Neural progenitor cell (in vitro differentiated cells): Measurements from ENCODE around the gene CMYA5.

Experiments used
- EZH2 ChIP-seq: fragments of 200-600 bp; sonication (generic); IDR thresholded peaks from 2 replicates; pipeline ENCODE4 v1.6.1; 2017; ENCODE audit warnings: antibody characterized with exemption, mild to moderate bottlenecking, moderate library complexity
- EZH2phosphoT487 ChIP-seq: fragments of 200-600 bp; sonication (generic); IDR thresholded peaks from 2 replicates; pipeline ENCODE4 v1.6.1; 2017; ENCODE audit warnings: antibody characterized with exemption
- TF ChIP-seq, protein P1 (sequence below): fragments of 200-600 bp; sonication (generic); IDR thresholded peaks from 2 replicates; pipeline ENCODE4 v1.5.1; 2017; ENCODE audit warnings: antibody characterized with exemption, mild to moderate bottlenecking

DNA sequence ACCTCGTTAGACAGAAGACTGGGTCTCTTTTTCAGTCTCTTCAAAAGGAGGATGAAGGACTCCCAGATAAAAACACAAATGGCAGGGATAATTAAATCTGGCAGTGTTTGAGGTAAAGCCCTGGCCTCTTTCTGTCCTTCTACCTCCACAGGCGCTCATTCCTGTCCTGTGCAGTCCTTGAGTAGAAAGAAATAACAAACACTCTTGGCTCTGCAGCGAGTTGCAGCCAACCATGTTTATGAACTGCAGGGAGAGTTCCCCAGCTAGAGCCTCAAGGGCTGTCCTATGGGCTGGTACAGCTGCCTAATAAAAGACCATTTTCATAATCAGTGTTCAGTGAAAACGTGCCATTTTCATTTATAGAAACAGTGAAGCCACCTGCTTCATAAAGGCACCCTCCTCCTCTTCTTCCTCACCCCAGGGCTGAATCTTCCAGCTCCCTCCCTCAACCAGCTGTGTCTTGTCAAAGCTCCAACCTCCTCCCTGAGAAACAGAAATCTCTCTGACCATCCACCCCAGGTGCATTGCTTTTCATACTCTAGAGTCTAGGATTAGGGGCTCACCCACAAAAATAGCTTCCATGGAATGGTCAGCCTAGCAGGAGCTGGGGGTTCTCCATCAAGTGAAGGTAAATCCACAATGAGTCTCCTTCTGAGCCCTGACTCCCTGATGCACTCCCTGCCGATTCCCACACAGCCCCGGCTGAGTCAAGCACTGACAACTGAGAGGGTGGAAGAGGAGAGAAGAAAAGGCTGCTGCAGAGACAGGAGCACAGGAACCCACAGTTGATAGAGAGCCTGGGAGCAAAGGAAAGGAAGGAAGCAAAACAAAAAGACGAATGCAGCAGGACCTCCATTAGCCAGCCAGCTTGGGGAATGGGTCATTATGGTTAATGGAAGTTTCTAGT, 150.7 kb downstream of the CMYA5 start:
- TF ChIP-seq, protein P1, sequence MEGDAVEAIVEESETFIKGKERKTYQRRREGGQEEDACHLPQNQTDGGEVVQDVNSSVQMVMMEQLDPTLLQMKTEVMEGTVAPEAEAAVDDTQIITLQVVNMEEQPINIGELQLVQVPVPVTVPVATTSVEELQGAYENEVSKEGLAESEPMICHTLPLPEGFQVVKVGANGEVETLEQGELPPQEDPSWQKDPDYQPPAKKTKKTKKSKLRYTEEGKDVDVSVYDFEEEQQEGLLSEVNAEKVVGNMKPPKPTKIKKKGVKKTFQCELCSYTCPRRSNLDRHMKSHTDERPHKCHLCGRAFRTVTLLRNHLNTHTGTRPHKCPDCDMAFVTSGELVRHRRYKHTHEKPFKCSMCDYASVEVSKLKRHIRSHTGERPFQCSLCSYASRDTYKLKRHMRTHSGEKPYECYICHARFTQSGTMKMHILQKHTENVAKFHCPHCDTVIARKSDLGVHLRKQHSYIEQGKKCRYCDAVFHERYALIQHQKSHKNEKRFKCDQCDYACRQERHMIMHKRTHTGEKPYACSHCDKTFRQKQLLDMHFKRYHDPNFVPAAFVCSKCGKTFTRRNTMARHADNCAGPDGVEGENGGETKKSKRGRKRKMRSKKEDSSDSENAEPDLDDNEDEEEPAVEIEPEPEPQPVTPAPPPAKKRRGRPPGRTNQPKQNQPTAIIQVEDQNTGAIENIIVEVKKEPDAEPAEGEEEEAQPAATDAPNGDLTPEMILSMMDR: no peak
- no peak for TF ChIP-seq EZH2
- no peak for TF ChIP-seq EZH2phosphoT487
